Measurements from ENCODE around the gene RTN4RL2.
A peak's percentile ranks its signal among the peaks of the same experiment; 100 is the strongest.

The RTN4RL2 gene

DNA sequence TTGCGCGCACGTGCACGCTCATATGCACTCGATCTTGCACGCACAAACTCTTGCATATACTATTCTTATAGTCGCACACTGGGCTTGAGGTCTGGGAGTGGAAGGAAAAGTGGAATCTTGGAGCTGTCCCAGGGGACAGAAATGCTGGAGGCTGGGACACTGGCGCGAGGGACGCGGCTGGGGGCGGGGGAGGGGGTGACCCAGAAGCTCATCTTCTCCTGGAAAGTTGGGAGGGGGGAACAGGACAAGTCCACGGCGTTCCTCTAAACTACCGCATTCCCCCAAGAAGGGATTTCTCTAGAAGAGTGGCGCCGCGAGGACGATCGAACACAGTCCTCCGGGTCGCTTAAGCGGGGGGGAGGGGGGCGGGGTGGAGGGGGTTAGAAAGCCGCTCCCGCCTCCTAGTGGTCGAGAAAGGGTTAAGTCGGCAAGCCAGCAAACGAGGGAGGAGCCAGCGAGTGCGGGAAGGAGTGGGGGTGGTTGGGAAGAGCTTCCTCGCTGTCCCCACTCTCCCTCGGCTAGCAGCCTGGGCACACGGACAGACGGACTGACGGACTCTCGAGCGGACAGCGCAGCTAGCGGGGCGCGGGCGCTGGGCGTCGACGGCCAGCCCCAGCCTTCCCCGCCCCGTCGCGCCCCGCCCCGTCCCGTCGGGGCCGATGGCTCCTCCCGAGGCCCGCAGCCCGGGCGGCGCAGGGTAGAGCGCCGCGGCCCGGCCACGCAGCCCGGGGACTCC, at the start of gene RTN4RL2:
Gene RTN4RL2 (plus strand): TSS at position 507 of the 736 bp plus-strand sequence. CDS start 338 bp downstream, outside the sequence.
- peak in 1 of 4 experiments; percentile 21 for DNase-seq

DNA sequence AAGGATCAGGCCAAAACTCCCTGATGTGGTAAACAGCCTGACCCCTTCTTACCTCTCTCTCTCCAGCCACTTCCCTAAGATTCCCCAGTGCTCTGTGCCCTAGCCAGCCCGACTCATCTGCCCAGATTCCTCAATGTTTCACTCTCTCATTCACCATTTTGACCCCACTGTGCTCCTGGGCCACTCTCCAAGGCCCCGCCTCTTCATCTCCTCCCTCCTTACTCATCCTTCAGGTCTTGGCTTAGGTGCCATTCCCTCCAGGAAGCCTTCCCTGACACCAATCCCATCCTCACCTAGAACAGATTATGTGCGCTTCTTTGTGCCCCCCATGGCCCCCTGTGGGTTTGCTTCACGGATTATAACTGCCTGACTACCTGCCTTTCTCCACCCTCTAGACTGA, 46.6 kb upstream of the RTN4RL2 start:
- DNase-seq = no peak

GRCh38 chr11:57414612-57415212, 45.6 kb upstream of the RTN4RL2 start:
- DNase-seq = no peak

DNA sequence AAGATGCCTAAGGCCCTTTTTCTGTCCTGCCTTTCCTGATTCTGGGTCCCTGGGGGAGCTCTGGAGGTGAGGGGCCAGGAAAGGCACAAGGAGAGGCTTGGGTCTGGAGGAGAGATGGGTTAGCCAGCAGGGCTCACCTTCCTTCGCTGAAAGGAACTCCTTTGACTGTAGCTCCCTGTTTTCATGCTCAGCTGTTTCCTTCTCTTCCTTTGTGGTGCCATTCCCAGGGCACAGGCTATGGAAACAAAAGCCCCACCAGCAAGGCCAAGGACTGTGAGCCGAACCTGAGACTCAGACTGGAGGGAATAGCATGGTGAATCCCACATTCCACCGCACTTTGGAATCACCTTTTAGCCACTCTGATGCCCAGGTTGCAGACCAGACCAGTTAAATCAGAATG, 43.9 kb upstream of the RTN4RL2 start:
- no peak for DNase-seq

- DNase-seq = no peak
Measured at GRCh38 chr11:57417056-57417455, 43.3 kb upstream of the RTN4RL2 start.

GRCh38 chr11:57418131-57418530, 42.2 kb upstream of the RTN4RL2 start:
- no peak for DNase-seq

GRCh38 chr11:57419146-57419545, 41.2 kb upstream of the RTN4RL2 start:
- no peak for DNase-seq

DNA sequence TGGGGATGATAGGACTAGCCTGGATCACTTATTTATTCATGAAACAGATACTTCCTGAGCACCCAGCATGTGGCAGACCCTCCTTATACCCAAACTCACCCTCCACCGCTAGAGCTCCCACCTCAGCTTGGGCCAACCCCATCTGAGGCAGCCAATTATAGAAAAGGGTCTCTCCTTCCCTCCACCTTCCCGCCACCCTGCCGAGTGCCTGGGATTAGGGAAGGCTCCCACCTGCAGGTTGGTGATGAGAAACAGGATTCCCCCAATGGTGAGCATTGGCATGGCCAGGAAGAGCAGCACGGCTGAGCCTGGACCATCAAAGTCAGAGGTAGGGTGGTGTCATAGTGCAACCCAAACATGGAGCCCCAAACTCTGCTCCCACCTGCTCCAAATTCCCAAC, 39.3 kb upstream of the RTN4RL2 start:
- no peak for DNase-seq

DNA sequence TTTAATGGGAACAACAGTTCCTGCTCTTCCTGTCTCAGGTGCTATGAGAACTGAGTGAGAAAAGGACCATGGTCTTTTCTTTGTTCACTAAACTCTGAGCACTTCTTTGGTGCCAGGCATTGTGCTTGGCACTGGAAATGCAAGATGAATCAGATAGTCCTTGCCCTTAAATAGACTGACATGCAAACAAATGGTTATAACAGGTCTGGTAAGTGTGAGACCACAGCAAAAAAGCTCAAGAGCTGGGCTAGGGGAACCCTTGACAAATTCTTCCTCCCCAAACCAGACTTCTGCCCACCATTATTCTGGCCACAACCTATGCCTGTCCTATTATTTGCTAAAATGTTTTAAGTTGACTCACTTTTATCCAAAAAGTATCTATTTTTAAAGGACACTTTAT, 38.5 kb upstream of the RTN4RL2 start:
- no peak for DNase-seq

DNA sequence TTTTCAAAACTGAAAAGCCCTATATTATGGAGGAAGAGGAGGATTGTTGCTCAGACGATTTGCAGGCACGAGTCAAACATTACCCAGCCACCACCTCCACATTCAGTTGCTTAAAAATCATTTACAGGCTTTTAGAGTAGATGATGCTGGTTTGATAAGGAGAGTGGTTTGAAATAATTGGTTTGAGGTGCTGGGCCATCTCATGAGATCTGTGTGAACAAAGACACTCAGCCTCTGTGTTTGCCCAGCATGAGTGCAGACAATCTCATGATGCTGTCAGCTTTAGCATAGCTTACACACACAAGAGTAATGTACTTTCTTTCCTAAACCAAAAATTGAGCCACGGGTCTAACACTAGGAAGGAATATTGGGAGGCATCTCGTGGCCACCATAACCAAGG, 37.7 kb upstream of the RTN4RL2 start:
- no peak for DNase-seq

GRCh38 chr11:57424137-57424791, 36.1 kb upstream of the RTN4RL2 start:
- DNase-seq = no peak

DNA sequence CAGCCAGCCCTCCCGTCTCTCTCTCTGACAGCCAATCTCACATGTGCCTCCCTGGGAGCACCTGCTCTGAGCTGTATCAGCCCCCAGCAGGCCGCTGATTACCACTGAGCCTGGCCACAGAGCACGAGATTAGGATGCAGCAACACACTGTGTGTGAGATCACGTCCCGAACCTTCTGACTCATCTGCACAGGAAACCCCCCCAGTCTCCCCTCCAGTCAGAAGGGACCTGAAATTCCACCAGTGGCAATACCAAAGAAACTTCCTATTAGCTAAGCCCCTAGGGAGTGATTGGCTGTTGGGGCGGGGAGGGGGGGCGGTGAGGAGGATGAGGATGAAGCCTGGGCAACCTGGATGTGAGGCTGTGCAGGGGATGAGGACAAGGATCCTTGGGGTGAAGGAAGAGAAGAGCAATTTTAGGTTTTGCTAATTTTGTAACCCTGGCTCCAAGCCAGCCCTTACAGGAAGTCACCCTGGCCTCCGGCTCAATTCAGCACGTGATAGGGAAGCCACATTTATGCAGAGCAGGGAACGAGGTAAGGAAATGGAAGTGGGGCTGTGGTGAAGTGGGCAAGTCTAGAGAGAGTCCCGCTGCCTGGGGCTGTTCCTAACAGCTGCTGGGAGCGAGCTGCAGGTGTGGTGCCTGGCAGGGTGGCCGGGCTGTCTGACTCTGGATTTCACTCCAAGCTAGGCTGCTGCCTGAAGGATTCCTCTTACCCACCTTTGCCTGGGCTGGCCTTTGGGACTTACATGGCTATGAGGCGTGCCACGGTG, 35.4 kb upstream of the RTN4RL2 start:
- peak; percentile 58 to 79 (median 68) for DNase-seq

- peak in 1 of 4 experiments; percentile 10 for DNase-seq
Measured at GRCh38 chr11:57425565-57426438, 34.5 kb upstream of the RTN4RL2 start.

DNA sequence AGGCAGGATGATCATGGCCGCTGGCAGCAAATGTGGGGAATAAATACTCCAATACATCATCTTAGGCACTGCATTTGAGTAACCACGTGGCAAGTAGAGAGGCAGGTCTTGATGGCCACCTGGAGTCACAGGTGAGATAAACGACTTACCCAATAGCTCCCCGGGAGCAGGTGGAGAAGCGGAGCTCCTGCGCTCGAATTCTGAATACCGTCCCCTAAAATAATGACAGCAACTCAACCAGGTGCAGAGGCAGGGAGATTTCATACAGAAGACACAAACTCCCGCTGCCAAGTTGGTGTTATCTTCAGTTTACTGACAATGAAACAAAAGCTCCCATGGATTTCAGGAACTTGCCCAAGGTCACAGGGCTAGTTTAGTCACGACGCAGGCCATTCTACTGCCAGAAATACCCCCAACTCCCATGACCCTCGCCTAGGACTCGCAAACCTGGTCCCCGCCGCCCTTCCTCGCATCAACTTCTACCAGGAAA, 33.8 kb upstream of the RTN4RL2 start:
- DNase-seq = peak in 1 of 4 experiments; percentile 10

DNA sequence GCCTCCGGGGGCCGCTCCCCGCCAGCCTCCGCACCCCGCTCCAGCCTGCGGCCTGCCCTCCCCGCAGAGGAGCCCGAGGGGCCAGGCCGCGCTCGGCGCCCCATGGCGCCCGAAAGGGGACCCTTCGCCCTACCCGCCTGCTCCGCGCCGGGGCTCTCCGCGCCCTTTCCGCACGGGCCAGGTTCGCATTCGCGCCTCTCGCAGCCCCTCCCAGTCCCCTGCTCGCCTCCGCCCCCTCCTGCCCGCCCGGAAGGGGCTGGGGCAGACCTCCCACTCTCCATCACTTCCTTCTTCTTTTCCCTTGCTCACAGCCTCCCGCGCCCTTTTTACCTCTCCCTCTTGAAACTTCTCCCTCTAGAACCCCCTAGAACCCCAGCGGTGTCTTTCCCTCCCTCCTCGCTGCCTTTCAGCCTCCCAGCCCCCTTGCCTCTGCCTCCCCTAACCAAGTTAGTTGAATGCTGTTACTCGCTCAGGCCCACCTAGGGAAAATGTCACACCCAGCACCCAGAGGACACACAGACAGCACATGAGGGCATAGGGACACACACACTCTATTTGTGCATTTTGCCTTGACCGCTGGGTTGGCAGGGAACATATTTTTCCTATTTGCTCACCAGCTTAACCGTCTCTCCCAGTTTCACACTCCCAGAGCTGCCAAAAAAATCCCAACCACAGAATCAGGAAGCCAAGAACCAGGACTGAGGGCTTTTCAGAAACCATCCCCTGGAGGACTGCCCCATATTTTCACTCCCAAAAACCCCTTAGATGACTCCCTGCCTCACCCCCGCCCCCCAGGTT, 33.2 kb upstream of the RTN4RL2 start, which contains the start of gene SLC43A3:
Gene SLC43A3 (minus strand): TSS at position 193 of the 798 bp plus-strand sequence. CDS start 949 bp downstream, outside the sequence.
- DNase-seq = peak; percentile 30 to 64 (median 48)

- no peak for DNase-seq
Measured at GRCh38 chr11:57427727-57428082, 32.6 kb upstream of the RTN4RL2 start.

- DNase-seq = no peak
Measured at GRCh38 chr11:57428643-57429042, 31.7 kb upstream of the RTN4RL2 start.

DNA sequence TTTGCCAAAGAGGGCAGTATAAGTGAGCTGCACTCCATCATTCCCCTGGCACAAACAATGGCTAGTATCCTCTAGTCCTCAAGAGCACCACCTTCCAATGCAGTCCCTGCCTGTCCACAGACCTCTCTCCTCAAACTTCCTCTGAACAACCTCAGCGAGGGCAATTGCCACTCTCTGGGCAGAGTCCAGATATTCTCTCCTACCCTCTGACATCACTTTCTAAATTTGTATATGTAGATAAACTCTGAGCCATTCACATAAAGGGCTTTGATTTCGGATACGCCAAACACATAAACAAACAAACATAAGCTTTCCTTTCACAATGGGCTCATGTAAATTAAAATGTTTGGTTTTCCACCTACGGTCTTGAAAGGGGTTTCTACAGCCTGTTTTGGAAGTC, 30.4 kb upstream of the RTN4RL2 start:
- DNase-seq = no peak

DNA sequence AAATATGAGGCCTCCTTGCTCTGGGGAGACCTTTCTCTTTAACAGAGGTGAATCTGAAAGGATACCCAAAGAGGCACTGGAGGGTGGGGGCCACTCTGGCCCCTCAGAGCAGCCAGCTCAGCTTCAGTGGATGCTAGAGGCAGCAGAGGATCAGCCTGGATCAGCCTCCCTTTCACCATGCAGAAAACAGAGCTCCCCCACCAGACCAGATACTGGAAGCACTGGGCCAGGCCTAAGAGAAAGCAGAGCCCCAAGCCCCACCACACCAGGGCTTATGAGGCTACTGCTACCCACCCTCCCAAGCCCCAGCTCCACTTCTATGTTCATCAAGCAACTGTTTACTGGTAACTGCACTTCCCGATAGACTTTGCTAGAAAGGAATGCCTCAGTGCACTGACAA, 29.4 kb upstream of the RTN4RL2 start:
- no peak for DNase-seq

- DNase-seq = no peak
Measured at GRCh38 chr11:57432149-57432561, 28.2 kb upstream of the RTN4RL2 start.

- DNase-seq = no peak
Measured at GRCh38 chr11:57432714-57433163, 27.6 kb upstream of the RTN4RL2 start.
